GM19239 (cell line): ENCODE data around the gene GPC6.

Experiments used
- DNase-seq: peaks from one replicate; pipeline ENCODE4 v3.0.0; 2011; ENCODE audit warnings: low spot score; ENCODE audit not compliant: insufficient read length
- FAIRE-seq: peaks from 2 replicates; lab custom pipeline; 2011; peaks lifted over from hg19 to GRCh38; lab: Jason Lieb, UNC

Gene GPC6

GRCh38 chr13:93228643-93228937, 2.0 kb downstream of the GPC6 start:
- FAIRE-seq (no peak), DNase-seq (no peak)

DNA sequence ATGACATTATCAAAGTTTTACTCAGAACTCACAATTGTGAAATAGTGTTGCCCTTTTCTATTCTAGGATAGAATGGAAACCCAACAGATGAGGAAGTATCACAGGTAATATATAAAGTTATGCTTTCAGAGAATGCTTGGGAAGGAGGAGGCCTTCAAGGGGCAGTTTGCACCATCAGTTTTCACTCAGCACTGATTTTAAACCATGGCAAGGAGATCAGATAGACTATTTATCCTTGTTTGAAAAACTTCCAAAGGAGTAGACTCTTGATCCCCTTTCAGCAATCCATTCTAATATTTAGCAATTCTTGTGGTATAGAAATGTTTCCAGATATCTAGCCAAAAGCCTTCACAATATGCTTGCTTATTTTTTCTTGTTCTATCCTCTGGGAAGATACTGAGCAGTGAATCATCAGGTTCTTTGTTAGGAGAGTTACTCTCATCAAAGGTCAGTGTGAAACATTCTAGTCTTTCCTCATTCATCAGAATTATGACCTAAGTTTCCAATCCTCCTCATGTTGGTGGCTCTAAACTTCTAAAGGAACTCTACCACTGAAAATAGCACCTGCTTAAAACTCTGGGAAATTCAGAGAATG, 3.8 kb downstream of the GPC6 start:
- FAIRE-seq: no peak
- DNase-seq: no peak

GRCh38 chr13:93231867-93232266, 5.3 kb downstream of the GPC6 start:
- DNase-seq (no peak), FAIRE-seq (no peak)

DNA sequence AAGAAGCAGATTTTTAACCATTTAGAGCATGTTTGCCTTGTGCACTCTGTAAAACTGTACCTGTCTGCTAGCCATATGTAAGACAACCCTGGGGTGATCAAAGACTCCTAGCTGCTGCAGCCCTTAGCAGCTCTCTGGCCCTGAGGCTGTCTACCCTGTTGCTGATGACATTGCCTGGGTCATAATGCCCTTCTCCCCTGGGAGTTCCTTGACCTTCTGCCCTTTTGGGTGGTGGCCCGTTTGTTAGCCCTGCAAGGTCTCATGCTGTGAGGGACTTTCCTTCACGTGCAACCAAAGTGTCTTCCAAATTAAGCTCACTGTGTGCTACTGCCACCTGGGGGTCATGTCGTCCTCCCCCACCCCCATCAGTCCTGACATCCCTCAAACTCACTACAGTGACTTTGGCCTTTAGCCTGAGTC, 7.4 kb downstream of the GPC6 start:
- DNase-seq (no peak), FAIRE-seq (no peak)

DNA sequence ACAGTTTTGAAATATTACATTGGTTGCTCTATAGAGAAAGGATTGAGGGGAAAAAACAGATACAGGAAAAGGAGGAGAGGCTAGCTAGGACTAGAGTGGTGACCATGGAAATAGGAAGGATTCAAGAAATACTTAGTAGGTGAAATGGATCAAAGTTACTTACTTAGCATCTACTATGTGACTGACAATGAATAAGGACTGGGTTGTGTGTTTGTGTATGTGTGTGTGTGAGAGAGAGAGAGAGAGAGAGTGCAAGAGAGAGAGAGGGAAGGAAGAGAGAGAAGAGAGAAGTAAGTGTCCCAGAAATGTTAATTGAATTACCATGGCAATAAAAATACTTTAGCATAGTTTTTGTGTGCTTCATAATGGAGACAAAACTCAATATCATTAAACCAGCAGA, 7.9 kb downstream of the GPC6 start:
- FAIRE-seq (no peak), DNase-seq (no peak)

- DNase-seq (no peak), FAIRE-seq (no peak)
Observed at GRCh38 chr13:93235258-93236015, 8.8 kb downstream of the GPC6 start.

DNA sequence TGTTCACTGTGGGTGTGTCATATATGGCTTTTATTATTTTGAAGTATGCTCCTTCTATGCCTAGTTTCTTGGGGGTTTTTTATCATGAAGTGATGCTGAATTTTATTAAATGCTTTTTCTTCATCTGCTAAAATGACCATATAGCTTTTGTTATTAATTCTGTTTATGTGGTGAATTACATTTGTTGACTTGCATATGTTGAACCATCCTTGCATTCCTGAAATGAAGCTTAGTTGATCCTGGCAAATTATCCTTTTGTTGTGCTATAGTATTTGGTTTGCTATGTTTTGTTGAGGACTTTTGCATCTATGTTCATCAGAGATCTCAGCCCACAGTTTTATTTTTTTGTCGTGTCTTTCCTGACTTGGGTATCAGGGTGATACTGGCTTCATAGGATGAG, 12.1 kb downstream of the GPC6 start:
- FAIRE-seq: no peak
- no peak for DNase-seq

- FAIRE-seq (no peak), DNase-seq (no peak)
Observed at GRCh38 chr13:93243375-93244063, 16.9 kb downstream of the GPC6 start.

GRCh38 chr13:93244141-93244917, 17.7 kb downstream of the GPC6 start:
- no peak for DNase-seq
- no peak for FAIRE-seq

DNA sequence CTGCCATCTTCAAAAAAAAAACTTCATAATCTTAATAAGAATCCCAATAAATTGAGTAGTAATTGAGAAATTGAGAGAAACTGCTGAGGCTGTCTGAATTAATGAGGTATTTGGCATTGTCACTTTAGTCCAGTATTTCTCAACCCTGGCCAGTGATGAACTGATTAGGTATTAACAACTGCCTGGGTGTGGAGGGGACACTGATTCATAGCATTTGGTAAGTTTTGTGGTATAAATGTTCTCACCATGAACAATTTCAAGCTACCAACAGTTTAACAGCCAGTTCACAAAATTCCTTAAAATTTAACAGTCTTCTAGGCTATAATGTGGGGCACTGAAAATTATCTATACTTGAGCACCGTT, 18.3 kb downstream of the GPC6 start:
- no peak for DNase-seq
- FAIRE-seq: no peak

GRCh38 chr13:93246069-93246468, 19.5 kb downstream of the GPC6 start:
- FAIRE-seq (no peak), DNase-seq (no peak)

DNA sequence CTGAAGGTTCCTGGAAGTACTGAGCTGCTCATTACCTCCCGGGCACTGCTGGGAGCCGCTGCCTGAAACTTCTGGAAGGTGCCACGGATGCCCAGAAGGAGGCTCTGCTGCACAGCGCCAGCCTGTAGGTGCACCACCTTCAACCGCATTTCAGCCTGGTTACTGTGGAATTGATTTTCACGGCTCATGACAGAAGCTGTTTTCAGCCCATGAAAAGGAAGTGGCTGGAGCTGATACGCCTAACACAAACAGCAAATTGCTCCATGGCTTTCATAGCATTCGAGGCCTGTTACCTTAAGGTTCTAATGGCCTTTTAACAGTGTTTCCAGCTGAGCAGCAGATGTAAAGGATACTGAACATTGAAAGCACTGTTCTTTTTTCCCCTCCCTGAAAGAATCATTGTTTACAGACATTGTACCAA, 22.0 kb downstream of the GPC6 start:
- FAIRE-seq (no peak), DNase-seq (no peak)

- FAIRE-seq (no peak), DNase-seq (no peak)
Observed at GRCh38 chr13:93249364-93250306, 23.0 kb downstream of the GPC6 start.

DNA sequence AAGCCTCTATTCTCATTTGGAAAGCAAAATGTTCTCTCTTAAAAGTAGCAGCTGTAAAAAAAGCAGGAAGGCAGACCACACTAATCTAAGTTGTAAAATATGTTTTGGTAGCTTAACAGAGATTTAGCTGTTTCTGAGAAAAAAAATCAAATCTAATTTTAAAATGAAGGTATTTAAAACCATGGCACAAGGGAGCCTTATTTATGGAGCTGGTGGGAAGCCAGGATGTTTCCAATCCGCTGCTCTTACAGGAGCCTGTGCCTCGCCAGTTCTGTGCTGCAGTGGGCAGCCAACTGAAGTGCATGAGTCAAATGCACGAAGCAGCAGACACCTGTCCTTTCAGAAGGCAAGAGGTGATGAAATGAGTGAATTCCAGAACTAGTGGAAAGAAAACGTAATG, 28.2 kb downstream of the GPC6 start:
- FAIRE-seq: no peak
- no peak for DNase-seq

GRCh38 chr13:93256998-93257397, 30.4 kb downstream of the GPC6 start:
- no peak for FAIRE-seq
- no peak for DNase-seq

- no peak for DNase-seq
- no peak for FAIRE-seq
Observed at GRCh38 chr13:93259527-93260080, 33.0 kb downstream of the GPC6 start.

- FAIRE-seq (no peak), DNase-seq (no peak)
Observed at GRCh38 chr13:93260591-93260990, 34.0 kb downstream of the GPC6 start.

DNA sequence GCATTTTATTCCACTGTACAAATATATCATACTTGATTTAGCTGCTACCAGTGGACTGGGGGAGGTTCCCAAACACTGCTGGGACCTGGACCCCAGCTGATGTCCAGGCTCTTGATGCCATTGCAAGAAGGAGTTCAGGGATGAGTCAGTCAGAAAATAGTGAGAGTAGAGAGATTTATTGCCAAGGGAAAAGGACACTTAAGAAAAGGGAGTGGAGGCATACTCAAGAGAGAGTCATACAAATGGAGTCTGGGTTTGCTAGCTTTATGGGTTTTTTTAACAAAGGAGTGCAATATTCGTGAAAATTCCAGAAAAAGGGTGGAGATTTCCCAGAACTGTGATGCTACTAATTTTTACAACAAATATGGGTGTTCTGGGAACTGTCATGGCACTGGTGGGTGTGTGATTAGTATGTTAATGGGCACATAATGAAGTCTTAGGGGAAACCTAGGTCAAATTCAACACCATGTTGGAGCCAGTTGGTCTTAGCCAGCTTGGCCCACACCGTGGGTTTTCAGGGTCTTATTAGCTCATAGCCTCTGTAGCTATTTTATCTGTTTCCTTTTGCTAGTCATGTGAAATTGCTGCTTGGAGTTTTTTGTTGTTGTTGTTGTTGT, 36.2 kb downstream of the GPC6 start:
- DNase-seq: no peak
- FAIRE-seq: no peak

DNA sequence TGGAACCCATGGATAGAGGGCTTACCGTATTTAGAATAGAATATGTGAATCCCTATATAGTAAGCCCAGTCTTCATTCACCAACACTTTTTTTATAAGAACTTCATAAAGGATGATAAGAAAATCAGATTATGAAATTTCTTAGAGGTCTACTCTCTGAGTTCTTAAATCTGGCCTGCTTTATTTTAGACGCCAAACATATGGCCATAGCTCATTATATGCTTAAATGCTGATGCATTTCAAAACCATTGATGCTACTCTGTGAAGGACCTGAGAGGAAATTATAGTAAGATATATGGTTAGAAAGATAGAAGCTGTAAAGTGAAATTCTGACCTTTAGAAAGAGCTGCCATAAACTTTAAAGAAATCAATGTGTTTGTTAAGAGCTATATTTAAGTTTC, 38.3 kb downstream of the GPC6 start:
- FAIRE-seq (no peak), DNase-seq (no peak)
